ENCODE data around the gene PIK3R3. TPM values are rescaled to one million over a fixed set of nuclear protein-coding genes. Genes with fewer than 3 reads are reported as not detected.

The PIK3R3 gene
- polyA plus RNA-seq (2011; rRNA removed) (1.5 and 2.2 TPM in 2 replicates), polyA minus RNA-seq (2011; rRNA and poly(A)+ RNA removed) (2.1 and 2.4 TPM in 2 replicates)

DNA sequence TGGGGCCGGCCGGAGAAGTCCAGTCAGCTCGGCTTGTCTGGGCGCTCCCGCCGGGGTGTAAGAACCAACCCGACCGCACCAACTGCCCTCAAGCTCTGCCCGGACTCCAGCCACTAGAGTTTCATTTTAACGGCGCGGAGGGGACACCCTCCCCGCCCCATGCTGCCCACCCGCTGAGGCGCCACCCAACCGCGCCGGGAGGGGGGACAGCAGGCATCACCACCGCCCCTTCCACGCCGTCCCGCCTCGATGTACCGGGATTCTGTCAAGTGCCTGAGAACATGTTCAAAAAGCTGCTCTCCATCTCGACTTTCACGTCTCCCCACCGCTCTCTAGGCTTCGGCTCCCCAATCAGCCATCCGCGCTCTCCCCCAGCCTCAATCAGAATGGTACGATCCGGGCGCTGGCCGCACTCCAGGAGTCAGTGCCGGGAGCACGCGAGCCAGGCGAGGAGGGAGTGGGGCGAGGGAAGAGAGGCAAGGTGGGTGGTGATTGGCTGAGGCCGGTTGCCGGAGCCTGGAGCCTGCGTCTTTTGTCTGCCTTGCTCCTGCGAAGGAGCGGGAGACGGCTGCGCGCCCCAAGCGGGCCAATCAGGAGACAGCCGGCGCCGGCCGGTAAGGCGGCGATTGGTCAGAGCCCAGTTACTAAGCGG is at the start of gene PIK3R3:
TSS of gene PIK3R3 (minus strand) at position 101 of the 652 bp plus-strand sequence. CDS start 677 bp downstream, outside the sequence.
- CTCF ChIA-PET, result interaction anchor here (0.6 to 1.1 kb wide), 3 partner anchors 11 to 47 kb away, joined by 3 read pairs; no protein-coding TSS in a partner anchor

GRCh38 chr1:46181343-46182260 is 49.2 kb upstream of the PIK3R3 start:
- no peak for DNase-seq (ENCODE audit: low read depth)
- POLR2A ChIA-PET, result interaction anchor here (0.6 kb wide), 1 partner anchor 42 kb away, joined by 13 read pairs; no protein-coding TSS in a partner anchor

More for the DNA sequence above, at the start of gene PIK3R3:
- POLR2A ChIA-PET, result no interaction called here
- Histone ChIP-seq H3K27me3 (ENCODE audit: control insufficient read depth, insufficient read depth, low read length) (no peaks in the 10 kb centered on the region), H3K4me3 (ENCODE audit: low read depth, low read length) (peak within 1 kb of the TSS; percentile 70), H3K36me3 (ENCODE audit: control insufficient read depth, insufficient read depth, low read length) (no peaks in the 10 kb centered on the region)
- peak; percentile 87 for DNase-seq (ENCODE audit: low read depth)
- no peak for TF ChIP-seq CTCF (IDR thresholded peaks at IDR 0.05; ENCODE audit: insufficient read depth, low read depth, low read length)

GRCh38 chr1:46180082-46180616 is 47.7 kb upstream of the PIK3R3 start:
- no peak for DNase-seq (ENCODE audit: low read depth)
- POLR2A ChIA-PET, result no interaction called here
- CTCF ChIA-PET, result interaction anchor here (0.6 to 10.7 kb wide), 11 partner anchors 11 to 156 kb away, joined by 3 to 173 read pairs (median 4); partner anchors contain the start of gene PIK3R3
- no peaks in the 10 kb centered on the region for H3K36me3 ChIP-seq (ENCODE audit: control insufficient read depth, insufficient read depth, low read length)
- no peak; the same call in 1 of the 2 replicates for TF ChIP-seq CTCF (IDR thresholded peaks at IDR 0.05; ENCODE audit: insufficient read depth, low read depth, low read length)
- no peaks in the 10 kb centered on the region for H3K27me3 ChIP-seq (ENCODE audit: control insufficient read depth, insufficient read depth, low read length)
- no peak overlapping the region for H3K4me3 ChIP-seq (ENCODE audit: low read depth, low read length)

More at GRCh38 chr1:46181343-46182260, 49.2 kb upstream of the PIK3R3 start:
- TF ChIP-seq CTCF (IDR thresholded peaks at IDR 0.05; ENCODE audit: insufficient read depth, low read depth, low read length), result no peak
- Histone ChIP-seq H3K36me3 (ENCODE audit: control insufficient read depth, insufficient read depth, low read length) (no peaks in the 10 kb centered on the region), H3K4me3 (ENCODE audit: low read depth, low read length) (no peak overlapping the region), H3K27me3 (ENCODE audit: control insufficient read depth, insufficient read depth, low read length) (no peaks in the 10 kb centered on the region)
- CTCF ChIA-PET, result interaction anchor here (0.8 to 10.7 kb wide), 14 partner anchors 9 to 1452 kb away, joined by 3 to 173 read pairs (median 4); no protein-coding TSS in a partner anchor

DNA sequence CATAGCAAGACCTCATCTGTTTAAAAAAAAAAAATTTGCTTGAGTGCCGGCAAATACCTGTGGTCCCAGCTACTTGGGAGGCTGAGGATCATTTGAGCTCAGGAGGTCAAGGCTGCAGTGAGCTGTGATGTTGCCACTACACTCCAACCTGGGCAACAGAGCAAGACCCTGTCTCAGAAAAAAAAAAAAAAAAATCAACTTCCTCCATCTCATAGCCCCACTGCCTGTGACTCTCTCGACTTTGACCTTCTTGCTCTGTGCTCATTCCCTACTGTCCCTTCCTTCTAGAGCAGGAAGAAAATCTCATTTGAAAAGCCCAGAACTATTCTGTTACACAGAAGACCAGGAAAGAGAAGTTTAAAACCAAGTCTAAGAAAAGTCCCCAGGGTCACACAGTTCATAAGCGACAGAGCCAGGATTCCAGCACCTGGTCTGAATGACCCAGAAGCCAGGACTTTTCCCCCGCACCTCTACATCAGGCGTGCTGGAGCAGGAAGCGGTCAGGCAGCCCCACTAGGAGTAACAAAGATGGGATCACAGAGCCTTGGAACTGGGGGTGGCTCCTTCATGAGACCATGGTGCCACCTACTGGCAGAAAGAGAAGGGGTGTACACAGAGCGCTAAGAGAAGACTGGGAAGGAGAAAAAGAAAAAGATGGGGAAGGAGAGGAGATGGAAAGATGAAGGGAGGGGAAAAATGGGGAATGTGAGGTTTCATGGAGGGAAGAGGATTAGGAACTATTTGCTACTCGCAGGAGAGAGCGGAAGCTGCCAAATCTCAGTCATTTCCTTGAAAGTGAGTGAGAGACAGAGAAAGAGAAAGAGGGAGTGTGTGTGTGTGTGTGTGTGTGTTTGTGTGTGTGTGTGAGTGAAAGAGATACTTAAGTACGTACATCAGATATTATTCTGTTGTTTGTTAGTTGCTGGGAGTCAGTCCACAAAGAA is 47.0 kb upstream of the PIK3R3 start:
- Histone ChIP-seq H3K36me3 (ENCODE audit: control insufficient read depth, insufficient read depth, low read length) (no peaks in the 10 kb centered on the region), H3K4me3 (ENCODE audit: low read depth, low read length) (no peak overlapping the region), H3K27me3 (ENCODE audit: control insufficient read depth, insufficient read depth, low read length) (no peaks in the 10 kb centered on the region)
- TF ChIP-seq CTCF (IDR thresholded peaks at IDR 0.05; ENCODE audit: insufficient read depth, low read depth, low read length), result peak; percentile 91
- no peak for DNase-seq (ENCODE audit: low read depth)
- POLR2A ChIA-PET, result no interaction called here
- CTCF ChIA-PET, result interaction anchor here (0.6 to 10.7 kb wide), 12 partner anchors 10 to 339 kb away, joined by 3 to 173 read pairs (median 4); partner anchors contain the start of gene PIK3R3
